ENCODE measurements around the gene COL4A2.
"Not testable (repeated sequence)": the region's sequence is repeated elsewhere in the genome, so short reads cannot be mapped to it uniquely, and the experiment has no call there.

The COL4A2 gene

GRCh38 chr13:110303644-110304043 lies 3.4 kb upstream of the COL4A2 start:
- H3K4me3 ChIP-seq (ENCODE audit: low read length): no peak overlapping the region
- DNase-seq (ENCODE audit: low read depth, low spot score): no peak

- DNase-seq (ENCODE audit: low read depth, low spot score): no peak
- no peak overlapping the region for H3K4me3 ChIP-seq (ENCODE audit: low read length)
Measured at GRCh38 chr13:110304256-110304655, 2.8 kb upstream of the COL4A2 start.

GRCh38 chr13:110305001-110305400 lies 2.1 kb upstream of the COL4A2 start:
- H3K4me3 ChIP-seq (ENCODE audit: low read length): no peak overlapping the region
- DNase-seq (ENCODE audit: low read depth, low spot score): no peak

- DNase-seq (ENCODE audit: low read depth, low spot score): no peak
- H3K4me3 ChIP-seq (ENCODE audit: low read length): no peak overlapping the region
Measured at GRCh38 chr13:110305544-110305943, 1.5 kb upstream of the COL4A2 start.

- no peak overlapping the region for H3K4me3 ChIP-seq (ENCODE audit: low read length)
- DNase-seq (ENCODE audit: low read depth, low spot score): no peak
Measured at GRCh38 chr13:110305949-110306339, 1.1 kb upstream of the COL4A2 start.

GRCh38 chr13:110306340-110306959 lies 634 bp upstream of the COL4A2 start:
- H3K4me3 ChIP-seq (ENCODE audit: low read length): no peak overlapping the region
- DNase-seq (ENCODE audit: low read depth, low spot score): no peak

GRCh38 chr13:110307767-110308655 lies 927 bp downstream of the COL4A2 start:
- no peak overlapping the region for H3K4me3 ChIP-seq (ENCODE audit: low read length)
- DNase-seq (ENCODE audit: low read depth, low spot score): no peak

GRCh38 chr13:110308656-110309359 lies 1.7 kb downstream of the COL4A2 start:
- H3K4me3 ChIP-seq (ENCODE audit: low read length): no peak overlapping the region
- DNase-seq (ENCODE audit: low read depth, low spot score): no peak

- no peak for DNase-seq (ENCODE audit: low read depth, low spot score)
- H3K4me3 ChIP-seq (ENCODE audit: low read length): no peak overlapping the region
Measured at GRCh38 chr13:110309661-110310524, 2.8 kb downstream of the COL4A2 start.

- H3K4me3 ChIP-seq (ENCODE audit: low read length): no peak overlapping the region
- DNase-seq (ENCODE audit: low read depth, low spot score): no peak
Measured at GRCh38 chr13:110310541-110311442, 3.7 kb downstream of the COL4A2 start.

GRCh38 chr13:110311443-110312338 lies 4.6 kb downstream of the COL4A2 start:
- no peak overlapping the region for H3K4me3 ChIP-seq (ENCODE audit: low read length)
- DNase-seq (ENCODE audit: low read depth, low spot score): no peak

- no peak overlapping the region for H3K4me3 ChIP-seq (ENCODE audit: low read length)
- no peak for DNase-seq (ENCODE audit: low read depth, low spot score)
Measured at GRCh38 chr13:110312339-110313031, 5.4 kb downstream of the COL4A2 start.

- DNase-seq (ENCODE audit: low read depth, low spot score); H3K4me3 ChIP-seq (ENCODE audit: low read length): not testable (repeated sequence)
Measured at GRCh38 chr13:110313261-110313660, 6.2 kb downstream of the COL4A2 start.

GRCh38 chr13:110313733-110314132 lies 6.6 kb downstream of the COL4A2 start:
- DNase-seq (ENCODE audit: low read depth, low spot score); H3K4me3 ChIP-seq (ENCODE audit: low read length): not testable (repeated sequence)

- no peak for DNase-seq (ENCODE audit: low read depth, low spot score)
Measured at GRCh38 chr13:110314516-110315245, 7.6 kb downstream of the COL4A2 start.

GRCh38 chr13:110316196-110316595 lies 9.1 kb downstream of the COL4A2 start:
- no peak overlapping the region for H3K4me3 ChIP-seq (ENCODE audit: low read length)
- no peak for DNase-seq (ENCODE audit: low read depth, low spot score)

More at GRCh38 chr13:110314516-110315245, 7.6 kb downstream of the COL4A2 start:
- H3K4me3 ChIP-seq (ENCODE audit: low read length): no peak overlapping the region
